EL (cell line): ENCODE data around the gene DXO.
"Not testable (repeated sequence)": the region's sequence is repeated elsewhere in the genome, so short reads cannot be mapped to it uniquely, and the experiment has no call there.

Source experiments
- DNase-seq: peaks from one replicate; pipeline ENCODE4 v3.0.0-alpha.2; 2016

The DXO gene

GRCh38 chr6:31971993-31972708, at the start of gene DXO:
Gene DXO (minus strand): TSS chr6:31972138. CDS start chr6:31971675, 463 bp downstream.
- DNase-seq = peak; percentile 99

DNA sequence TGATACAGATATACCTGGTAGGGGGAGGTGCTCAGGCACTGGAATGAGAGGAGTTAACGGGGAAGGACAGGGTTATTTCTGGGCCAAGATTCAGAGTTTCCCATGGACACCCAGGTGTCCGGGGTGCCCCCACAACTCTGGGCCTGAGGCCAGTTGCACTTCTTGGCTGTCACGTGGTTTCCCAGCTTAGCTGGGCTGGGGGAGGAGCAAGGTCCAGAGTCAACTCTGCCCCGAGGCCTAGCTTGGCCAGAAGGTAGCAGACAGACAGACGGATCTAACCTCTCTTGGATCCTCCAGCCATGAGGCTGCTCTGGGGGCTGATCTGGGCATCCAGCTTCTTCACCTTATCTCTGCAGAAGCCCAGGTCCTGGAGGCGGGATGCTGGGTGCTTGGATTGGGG, 42.6 kb upstream of the DXO start, which contains the start of gene C4B:
C4B (plus strand) TSS at position 249 of the 400 bp plus-strand sequence; CDS start at position 300, 51 bp downstream.
- DNase-seq = not testable (repeated sequence)

GRCh38 chr6:32013738-32014137, 41.8 kb upstream of the DXO start:
- DNase-seq = not testable (repeated sequence)

DNA sequence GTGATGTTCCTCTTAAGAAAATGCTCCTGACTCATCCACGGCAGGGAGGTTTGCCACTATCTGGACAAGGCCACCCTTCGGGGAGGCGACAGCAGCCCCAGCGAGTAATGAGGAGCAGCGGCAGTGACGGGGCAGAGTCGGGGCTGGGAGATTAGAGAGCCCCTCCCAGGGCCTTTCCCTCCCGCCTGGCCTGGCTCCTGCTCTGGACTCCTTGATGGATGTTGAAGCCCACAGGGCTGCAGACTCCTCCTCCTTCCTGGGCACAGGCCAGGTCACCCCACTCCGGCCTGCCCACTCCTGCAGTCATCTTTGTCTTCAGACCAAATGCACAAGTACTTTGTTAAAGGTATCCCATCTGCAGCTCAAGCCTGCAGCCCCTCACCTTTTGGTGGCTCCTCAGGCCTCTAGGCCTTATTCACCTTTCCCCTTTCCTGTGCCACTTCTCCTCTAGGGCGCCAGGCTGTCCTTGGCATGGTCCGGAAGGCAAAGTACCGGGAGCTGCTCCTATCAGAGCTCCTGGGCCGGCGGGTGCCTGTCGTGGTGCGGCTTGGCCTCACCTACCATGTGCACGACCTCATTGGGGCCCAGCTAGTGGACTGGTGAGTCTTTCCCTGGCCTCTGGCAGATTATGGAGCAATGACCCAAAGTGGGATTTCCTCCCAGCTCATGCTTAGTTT, 41.1 kb upstream of the DXO start:
- not testable (repeated sequence) for DNase-seq

DNA sequence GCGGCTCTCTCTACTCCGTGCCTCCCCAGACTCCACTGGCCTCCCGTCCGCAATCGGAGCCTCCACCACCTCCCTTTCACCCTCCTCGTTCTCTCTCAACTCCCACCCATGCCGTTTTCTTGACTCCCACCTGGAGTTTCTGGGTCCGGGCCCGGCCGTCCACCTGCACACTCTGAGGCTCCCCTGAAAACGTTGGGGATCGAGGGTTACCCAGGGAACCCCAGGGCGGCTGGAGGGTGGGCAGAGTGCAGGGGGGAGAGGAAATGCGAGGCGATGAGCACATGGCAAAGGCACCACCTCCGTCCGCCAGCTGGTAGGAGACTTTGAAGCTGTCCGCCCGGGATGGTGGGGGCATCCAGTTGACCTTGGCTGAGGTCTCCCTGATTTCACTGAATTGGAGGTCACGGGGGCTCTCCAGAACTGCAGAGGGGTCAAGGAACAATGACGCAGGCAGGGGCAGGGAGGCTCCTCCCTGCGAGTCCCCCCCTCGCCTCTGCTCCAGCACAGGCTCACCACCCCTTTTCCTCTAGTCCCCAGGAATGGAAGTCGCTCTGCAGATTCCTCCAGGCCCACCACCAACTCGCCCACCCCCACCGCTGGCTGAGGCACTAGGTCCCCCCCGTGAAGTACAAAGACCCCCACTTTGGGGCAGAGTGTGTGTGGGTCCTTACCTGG, 39.1 kb upstream of the DXO start:
- not testable (repeated sequence) for DNase-seq

DNA sequence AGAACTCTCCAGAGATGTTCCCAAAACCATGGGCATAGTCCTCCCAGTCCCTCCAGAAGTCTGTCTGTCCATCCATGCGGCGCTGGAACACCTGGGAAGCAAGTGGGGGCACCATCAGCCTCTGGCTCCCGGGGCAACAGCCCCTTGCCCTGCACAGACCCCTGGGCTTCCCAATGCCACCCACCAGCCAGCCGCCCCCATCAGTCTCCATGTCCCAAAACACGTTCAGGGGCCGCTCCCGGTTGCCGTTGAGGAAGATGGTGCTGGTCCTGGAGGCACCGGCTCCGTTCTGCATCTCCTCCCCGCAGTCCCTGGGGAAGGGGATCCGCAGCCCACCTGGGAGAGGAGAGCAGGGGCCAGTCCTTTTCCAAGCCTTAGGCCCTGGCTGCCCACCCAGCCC, 37.6 kb upstream of the DXO start:
- not testable (repeated sequence) for DNase-seq

DNA sequence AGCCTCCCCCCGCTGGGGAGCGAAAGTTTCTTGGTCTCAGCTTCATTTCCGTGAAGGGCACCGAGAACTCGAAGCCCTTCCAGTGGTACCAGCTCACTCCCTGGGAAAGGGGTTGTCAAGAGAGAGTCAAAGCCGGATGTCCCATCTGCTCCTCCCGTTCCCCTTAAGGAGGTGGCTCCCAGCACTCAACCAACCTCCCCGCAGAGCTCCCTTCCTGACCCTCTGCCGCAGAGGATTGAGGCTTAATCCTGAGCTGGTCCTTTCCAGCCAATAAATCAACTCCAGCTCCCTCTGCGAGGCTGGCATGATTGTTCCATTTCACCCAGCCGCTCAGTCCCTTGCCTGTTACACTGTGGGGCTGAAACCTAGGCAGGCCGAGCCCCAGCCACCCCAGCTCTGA, 36.7 kb upstream of the DXO start:
- not testable (repeated sequence) for DNase-seq

- DNase-seq = not testable (repeated sequence)
Observed at GRCh38 chr6:32008037-32008436, 36.1 kb upstream of the DXO start.

DNA sequence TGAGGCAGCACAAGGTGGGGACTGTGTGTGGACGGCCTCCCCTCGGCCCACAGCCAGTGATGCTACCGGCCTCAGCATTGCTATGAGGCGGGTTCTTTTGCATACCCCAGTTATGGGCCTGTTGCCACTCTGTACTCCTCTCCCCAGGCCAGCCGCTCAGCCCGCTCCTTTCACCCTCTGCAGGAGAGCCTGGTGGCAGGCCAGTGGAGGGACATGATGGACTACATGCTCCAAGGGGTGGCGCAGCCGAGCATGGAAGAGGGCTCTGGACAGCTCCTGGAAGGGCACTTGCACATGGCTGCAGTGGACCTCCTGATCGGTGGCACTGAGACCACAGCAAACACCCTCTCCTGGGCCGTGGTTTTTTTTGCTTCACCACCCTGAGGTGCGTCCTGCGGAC, 35.1 kb upstream of the DXO start:
- not testable (repeated sequence) for DNase-seq

GRCh38 chr6:32005991-32006529, 34.1 kb upstream of the DXO start:
- not testable (repeated sequence) for DNase-seq

GRCh38 chr6:32005538-32005880, 33.6 kb upstream of the DXO start:
- not testable (repeated sequence) for DNase-seq

DNA sequence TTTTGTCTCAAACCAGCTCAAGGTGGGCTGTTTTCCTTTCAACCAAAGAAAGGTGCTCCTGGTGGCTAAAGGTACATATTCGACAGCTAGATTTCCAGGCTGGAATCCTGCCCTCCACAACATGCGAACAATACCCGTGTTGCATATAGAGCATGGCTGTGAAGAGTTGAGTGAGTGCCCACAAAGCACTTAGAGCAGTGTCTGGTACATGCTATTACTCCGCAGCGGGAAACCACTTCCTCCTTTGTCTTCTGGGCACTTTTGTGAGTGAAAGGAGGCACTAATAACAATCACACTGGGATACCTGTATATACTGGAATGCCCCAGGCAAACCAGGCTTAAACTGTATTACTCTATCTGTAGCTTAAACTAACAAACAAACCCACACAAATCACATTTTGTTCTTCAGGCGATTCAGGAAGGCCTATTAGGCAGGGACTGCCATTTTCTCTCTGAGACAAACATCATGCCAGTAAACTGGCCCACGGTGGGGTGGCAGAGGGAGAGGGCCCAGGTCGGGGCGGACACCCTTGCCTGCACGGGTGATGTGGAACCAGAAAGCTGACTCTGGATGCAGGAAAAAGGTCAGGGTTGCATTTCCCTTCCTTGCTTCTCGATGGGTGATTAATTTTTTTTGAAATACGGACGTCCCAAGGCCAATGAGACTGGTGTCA, 33.1 kb upstream of the DXO start:
- DNase-seq = not testable (repeated sequence)

GRCh38 chr6:32004393-32004792, 32.5 kb upstream of the DXO start:
- DNase-seq = not testable (repeated sequence)

- DNase-seq = not testable (repeated sequence)
Observed at GRCh38 chr6:32003301-32003700, 31.4 kb upstream of the DXO start.

- DNase-seq = not testable (repeated sequence)
Observed at GRCh38 chr6:32002546-32003268, 30.8 kb upstream of the DXO start.

- DNase-seq = not testable (repeated sequence)
Observed at GRCh38 chr6:31996385-31996784, 24.4 kb upstream of the DXO start.

GRCh38 chr6:31994421-31994820, 22.5 kb upstream of the DXO start:
- not testable (repeated sequence) for DNase-seq

GRCh38 chr6:31989363-31989762, 17.4 kb upstream of the DXO start:
- DNase-seq = not testable (repeated sequence)

DNA sequence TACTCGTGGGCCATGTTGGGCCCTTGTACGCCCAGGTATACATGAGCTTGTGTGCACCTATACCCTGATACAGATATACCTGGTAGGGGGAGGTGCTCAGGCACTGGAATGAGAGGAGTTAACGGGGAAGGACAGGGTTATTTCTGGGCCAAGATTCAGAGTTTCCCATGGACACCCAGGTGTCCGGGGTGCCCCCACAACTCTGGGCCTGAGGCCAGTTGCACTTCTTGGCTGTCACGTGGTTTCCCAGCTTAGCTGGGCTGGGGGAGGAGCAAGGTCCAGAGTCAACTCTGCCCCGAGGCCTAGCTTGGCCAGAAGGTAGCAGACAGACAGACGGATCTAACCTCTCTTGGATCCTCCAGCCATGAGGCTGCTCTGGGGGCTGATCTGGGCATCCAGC, 9.8 kb upstream of the DXO start, which contains the start of gene C4A:
C4A (plus strand) TSS at position 314 of the 400 bp plus-strand sequence; CDS start at position 365, 51 bp downstream.
- not testable (repeated sequence) for DNase-seq

- DNase-seq = not testable (repeated sequence)
Observed at GRCh38 chr6:31980998-31981397, 9.1 kb upstream of the DXO start.

- not testable (repeated sequence) for DNase-seq
Observed at GRCh38 chr6:31980195-31980876, 8.4 kb upstream of the DXO start.
